Transverse colon (tissue), 4 donors: ENCODE measurements around the gene CYREN. TPM values are rescaled to one million over a fixed set of nuclear protein-coding genes. Genes with fewer than 3 reads are reported as not detected.

Source experiments
- DNase-seq: peaks from one replicate; pipeline ENCODE4 v3.0.0-alpha.2; 2019
- H3K27ac ChIP-seq, 4 donors: fragments of 200-600 bp; sonication (generic); 2 replicates each; pipeline ENCODE4 v1.5.1; 2016 to 2018; ENCODE audit warnings: inconsistent platforms in 4 of 4
- H3K27me3 ChIP-seq: fragments of 200-600 bp; sonication (generic); 2 replicates; pipeline ENCODE4 v1.5.1; 2017; ENCODE audit warnings: inconsistent platforms
- H3K36me3 ChIP-seq, 4 donors: fragments of 200-600 bp; sonication (generic); 2 replicates each; pipeline ENCODE4 v1.5.1; 2017 to 2019; ENCODE audit warnings: inconsistent platforms in 4 of 4
- H3K4me1 ChIP-seq, 4 donors: fragments of 200-600 bp; sonication (generic); 2 replicates each; pipeline ENCODE4 v1.5.1; 2017 to 2020; ENCODE audit warnings: inconsistent platforms in 4 of 4
- H3K4me3 ChIP-seq, 4 donors: fragments of 200-600 bp; sonication (generic); 1 replicate in 1 of 4; 2 replicates in 3 of 4; pipeline versions ENCODE4 v1.5.1 to v1.6.1; 2017 to 2019; ENCODE audit warnings: inconsistent platforms in 4 of 4
- H3K9me3 ChIP-seq, 2 donors: fragments of 200-600 bp; sonication (generic); 2 replicates each; pipeline ENCODE4 v1.5.1; 2017 to 2019; ENCODE audit warnings: inconsistent platforms in 2 of 2
- EP300 ChIP-seq: sonication (generic); formaldehyde crosslinking; IDR thresholded peaks from one replicate; pipeline ENCODE4 v1.6.1; 2017; ENCODE audit warnings: antibody characterized with exemption, low read depth
- POLR2A ChIP-seq: fragments of 450-650 bp; IDR thresholded peaks from one replicate; pipeline ENCODE4 v1.6.1; 2016; ENCODE audit warnings: antibody characterized with exemption, mild to moderate bottlenecking, moderate library complexity
- POLR2AphosphoS5 ChIP-seq, 3 donors: sonication (generic); formaldehyde crosslinking; IDR thresholded peaks; one replicate each; pipeline ENCODE4 v1.6.1; 2016; ENCODE audit warnings: antibody characterized with exemption in 3 of 3
- WGBS, 2 donors: methylation state at CpG; one replicate each; pipeline ENCODE4 v1.1.5; 2018; ENCODE audit warnings: low coverage in 1 of 2; 5-methylcytosine and 5-hydroxymethylcytosine counted together
- in situ Hi-C, 4 donors: fragments of 200-750 bp; cut with MboI; loops; one replicate each; pipeline versions ENCODE4 v1.15.0 to v1.15.1; 2017; ENCODE audit warnings: low sequenced_read_pairs in 3 of 4, low pct_ligation_motif_present in 1 of 4, low pct_unique_long_range_greater_than_20kb in 1 of 4
- intact Hi-C: fragments of 100-400 bp; cut with DNase I; formaldehyde crosslinking; loops from one replicate; pipeline ENCODE4 v1.15.1; 2023; ENCODE audit warnings: low total_unique reads
- total RNA-seq, 4 donors: library from RNA; depleted of rRNA; stranded (reverse); fragments of >200 nt; gene quantifications; one replicate each; pipeline ENCODE4 v1.1.0, GENCODE V29; 2016
- TF ChIP-seq, protein P1 (sequence below), 5 experiments: fragments of 200-600 bp in 3 of 5; fragments of 450-650 bp in 2 of 5; sonication (generic) in 3 of 5; IDR thresholded peaks; 1 replicate in 2 of 5; 2 replicates in 3 of 5; pipeline ENCODE4 v1.5.1; 2016 to 2017; ENCODE audit warnings: antibody characterized with exemption in 5 of 5, inconsistent platforms in 3 of 5, mild to moderate bottlenecking in 2 of 5, moderate library complexity in 1 of 5

Gene CYREN
- total RNA-seq, 4 donors from 2014 or later: 30.8 to 88.3 (median 37.8) TPM

DNA sequence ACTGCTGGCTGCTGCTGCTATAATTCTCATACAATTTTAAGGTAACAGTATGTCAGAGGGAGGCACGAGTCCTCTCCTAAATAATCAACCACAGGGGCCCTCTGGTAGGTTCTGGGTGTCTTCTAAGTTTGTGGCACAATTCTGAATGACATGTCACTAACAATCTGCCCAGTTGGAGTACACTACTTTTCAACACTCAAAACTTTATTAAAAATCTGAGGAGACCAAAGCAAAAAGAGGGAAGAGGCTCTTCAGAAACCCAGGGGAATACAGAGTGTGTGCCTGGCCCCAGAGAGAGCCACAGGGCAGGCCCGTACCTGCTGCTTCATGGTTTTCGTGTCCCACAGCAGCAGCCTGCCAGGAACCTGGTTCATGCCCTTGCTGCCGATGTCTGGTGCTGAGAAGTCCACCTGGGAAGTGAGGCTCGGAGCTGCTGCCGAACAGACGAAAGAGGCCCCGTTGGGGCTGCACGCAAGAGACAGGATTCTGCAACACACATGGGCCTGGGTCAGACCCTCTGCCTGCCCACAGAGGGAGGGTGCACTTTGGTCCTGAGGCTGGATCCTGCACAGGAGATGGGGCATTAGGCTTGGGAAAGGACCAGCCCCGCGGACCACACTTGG is 22.5 kb upstream of the CYREN start:
- Histone ChIP-seq H3K4me1 (no peaks in the 10 kb centered on the region), H3K27ac (no peak overlapping the region), H3K27me3 (no peaks in the 10 kb centered on the region), H3K9me3 (no peaks in the 10 kb centered on the region), H3K36me3 (peaks cover 0 to 23% (median 7%) of the 10 kb centered on the region in 4 donors), H3K4me3 (no peak overlapping the region)
- in situ Hi-C loops (loop anchor here in 1 of 4 donors (25.0 kb wide), 1 partner anchor 531 kb away; no protein-coding TSS in a partner anchor), intact Hi-C loops (loop anchor here (10.0 kb wide), 1 partner anchor 1058 kb away; no protein-coding TSS in a partner anchor)
- WGBS, 2 donors: 96% methylated on average over 11 of the region's 11 CpGs; no CpG with 5 or more reads in 1 of the 2 donors
- TF ChIP-seq EP300 (no peak), POLR2AphosphoS5 (IDR thresholded peaks at IDR 0.05) (no peak), POLR2A (no peak)
- TF ChIP-seq, protein P1, sequence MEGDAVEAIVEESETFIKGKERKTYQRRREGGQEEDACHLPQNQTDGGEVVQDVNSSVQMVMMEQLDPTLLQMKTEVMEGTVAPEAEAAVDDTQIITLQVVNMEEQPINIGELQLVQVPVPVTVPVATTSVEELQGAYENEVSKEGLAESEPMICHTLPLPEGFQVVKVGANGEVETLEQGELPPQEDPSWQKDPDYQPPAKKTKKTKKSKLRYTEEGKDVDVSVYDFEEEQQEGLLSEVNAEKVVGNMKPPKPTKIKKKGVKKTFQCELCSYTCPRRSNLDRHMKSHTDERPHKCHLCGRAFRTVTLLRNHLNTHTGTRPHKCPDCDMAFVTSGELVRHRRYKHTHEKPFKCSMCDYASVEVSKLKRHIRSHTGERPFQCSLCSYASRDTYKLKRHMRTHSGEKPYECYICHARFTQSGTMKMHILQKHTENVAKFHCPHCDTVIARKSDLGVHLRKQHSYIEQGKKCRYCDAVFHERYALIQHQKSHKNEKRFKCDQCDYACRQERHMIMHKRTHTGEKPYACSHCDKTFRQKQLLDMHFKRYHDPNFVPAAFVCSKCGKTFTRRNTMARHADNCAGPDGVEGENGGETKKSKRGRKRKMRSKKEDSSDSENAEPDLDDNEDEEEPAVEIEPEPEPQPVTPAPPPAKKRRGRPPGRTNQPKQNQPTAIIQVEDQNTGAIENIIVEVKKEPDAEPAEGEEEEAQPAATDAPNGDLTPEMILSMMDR (IDR thresholded peaks at IDR 0.05): no peak
- DNase-seq: no peak

GRCh38 chr7:135190703-135191102 is 20.2 kb upstream of the CYREN start:
- TF ChIP-seq, protein P1 (IDR thresholded peaks at IDR 0.05): no peak
- TF ChIP-seq POLR2A (no peak), EP300 (no peak), POLR2AphosphoS5 (IDR thresholded peaks at IDR 0.05) (no peak)
- H3K36me3 ChIP-seq: peaks cover 0 to 34% (median 9%) of the 10 kb centered on the region in 4 donors
- H3K27ac ChIP-seq: no peak overlapping the region
- no peak for DNase-seq
- H3K27me3 ChIP-seq: no peaks in the 10 kb centered on the region
- H3K4me1 ChIP-seq: no peaks in the 10 kb centered on the region
- no peak overlapping the region for H3K4me3 ChIP-seq
- in situ Hi-C loops: loop anchor here in 1 of 4 donors (25.0 kb wide), 1 partner anchor 528 kb away; no protein-coding TSS in a partner anchor
- intact Hi-C loops: loop anchor here (10.0 kb wide), 1 partner anchor 1056 kb away; no protein-coding TSS in a partner anchor
- H3K9me3 ChIP-seq: no peaks in the 10 kb centered on the region

- H3K27me3 ChIP-seq: no peaks in the 10 kb centered on the region
- no peaks in the 10 kb centered on the region for H3K9me3 ChIP-seq
- no peak for TF ChIP-seq POLR2A
- no peak for TF ChIP-seq POLR2AphosphoS5 (IDR thresholded peaks at IDR 0.05)
- TF ChIP-seq, protein P1 (IDR thresholded peaks at IDR 0.05): no peak
- no peak for TF ChIP-seq EP300
- intact Hi-C loops: loop anchor here (10.0 kb wide), 1 partner anchor 1055 kb away; no protein-coding TSS in a partner anchor
- no peak for DNase-seq
- H3K27ac ChIP-seq: no peak overlapping the region
- H3K36me3 ChIP-seq: peaks cover 0 to 34% (median 8%) of the 10 kb centered on the region in 4 donors
- no peak overlapping the region for H3K4me3 ChIP-seq
- H3K4me1 ChIP-seq: no peaks in the 10 kb centered on the region
- in situ Hi-C loops: loop anchor here in 1 of 4 donors (25.0 kb wide), 1 partner anchor 528 kb away; no protein-coding TSS in a partner anchor
- WGBS, 2 donors: 72 to 97% methylated on average over 2 to 4 of the region's 4 CpGs
These were observed 19.5 kb upstream of the CYREN start for GRCh38 chr7:135189961-135190360.

DNA sequence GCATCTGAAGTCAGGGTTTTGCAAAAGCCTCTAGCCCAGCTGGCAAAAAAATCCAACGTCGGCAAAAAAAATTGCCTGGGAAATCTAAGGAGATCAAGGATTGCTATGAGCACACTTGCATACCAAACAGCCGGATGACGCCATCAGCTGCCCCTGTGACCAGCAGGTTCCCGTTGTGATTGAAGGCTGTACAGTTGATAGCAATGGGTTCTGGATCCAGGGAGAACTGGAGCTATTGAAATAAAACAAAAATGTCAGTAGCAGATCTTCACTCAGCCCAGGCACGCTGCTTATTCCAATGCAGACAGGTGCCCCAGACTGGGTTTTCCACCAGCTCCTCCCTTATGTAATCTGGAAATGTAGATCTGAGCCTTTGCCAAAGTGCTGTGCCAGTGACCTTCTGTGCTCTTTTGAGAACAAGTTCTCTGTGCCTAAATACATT is 18.7 kb upstream of the CYREN start:
- 96% methylated on average over 6 of the region's 6 CpGs; no CpG with 5 or more reads in 1 of the 2 donors for WGBS, 2 donors
- intact Hi-C loops (no loop called here), in situ Hi-C loops (loop anchor here in 1 of 4 donors (25.0 kb wide), 1 partner anchor 527 kb away; no protein-coding TSS in a partner anchor)
- Histone ChIP-seq H3K27ac (no peak overlapping the region), H3K4me3 (no peak overlapping the region), H3K9me3 (no peaks in the 10 kb centered on the region), H3K36me3 (peaks cover 0 to 34% (median 8%) of the 10 kb centered on the region in 4 donors), H3K4me1 (no peaks in the 10 kb centered on the region), H3K27me3 (no peaks in the 10 kb centered on the region)
- DNase-seq: no peak
- TF ChIP-seq POLR2AphosphoS5 (IDR thresholded peaks at IDR 0.05) (no peak), POLR2A (no peak), EP300 (no peak)
- TF ChIP-seq, protein P1 (IDR thresholded peaks at IDR 0.05): no peak
